HG03460 (cell line): Measurements from ENCODE around the gene SDK1.
"Not testable (repeated sequence)": the region's sequence is repeated elsewhere in the genome, so short reads cannot be mapped to it uniquely, and the experiment has no call there.

ENCODE experiments used
- ATAC-seq: cut with Tn5 transposase; IDR thresholded peaks from one replicate; pipeline ENCODE4 v1.9.1; 2021; ENCODE audit not compliant: unreplicated experiment

Gene SDK1

GRCh38 chr7:4245135-4245865 lies 944.2 kb downstream of the SDK1 start:
- no peak for ATAC-seq

GRCh38 chr7:4245866-4246470 lies 944.9 kb downstream of the SDK1 start:
- no peak for ATAC-seq

GRCh38 chr7:4246536-4246935 lies 945.5 kb downstream of the SDK1 start:
- no peak for ATAC-seq

GRCh38 chr7:4247106-4247876 lies 946.2 kb downstream of the SDK1 start:
- ATAC-seq: no peak

GRCh38 chr7:4248295-4248694 lies 947.2 kb downstream of the SDK1 start:
- no peak for ATAC-seq

GRCh38 chr7:4249241-4249640 lies 948.2 kb downstream of the SDK1 start:
- ATAC-seq: no peak

- ATAC-seq: no peak
Observed at GRCh38 chr7:4255336-4255735, 954.3 kb downstream of the SDK1 start.

GRCh38 chr7:4256286-4256685 lies 955.2 kb downstream of the SDK1 start:
- ATAC-seq: no peak

- no peak for ATAC-seq
Observed at GRCh38 chr7:4257146-4258111, 956.4 kb downstream of the SDK1 start.

- ATAC-seq: not testable (repeated sequence)
Observed at GRCh38 chr7:4260116-4260515, 959.1 kb downstream of the SDK1 start.

GRCh38 chr7:4260867-4261600 lies 960.0 kb downstream of the SDK1 start:
- no peak for ATAC-seq

GRCh38 chr7:4261601-4261960 lies 960.5 kb downstream of the SDK1 start:
- ATAC-seq: no peak

GRCh38 chr7:4264206-4264605 lies 963.2 kb downstream of the SDK1 start:
- ATAC-seq: not testable (repeated sequence)

- no peak for ATAC-seq
Observed at GRCh38 chr7:4265066-4265465, 964.0 kb downstream of the SDK1 start.

GRCh38 chr7:4265676-4266075 lies 964.6 kb downstream of the SDK1 start:
- ATAC-seq: no peak

- ATAC-seq: no peak
Observed at GRCh38 chr7:4266270-4267040, 965.4 kb downstream of the SDK1 start.

- no peak for ATAC-seq
Observed at GRCh38 chr7:4267341-4268039, 966.4 kb downstream of the SDK1 start.

GRCh38 chr7:4268040-4268965 lies 967.3 kb downstream of the SDK1 start:
- no peak for ATAC-seq
